NAMALWA (cell line): ENCODE results near the gene AOPEP.

Experiments used
- DNase-seq: peaks from one replicate; pipeline ENCODE4 v3.0.0-alpha.2; 2015; ENCODE audit warnings: low spot score

AOPEP gene

DNA sequence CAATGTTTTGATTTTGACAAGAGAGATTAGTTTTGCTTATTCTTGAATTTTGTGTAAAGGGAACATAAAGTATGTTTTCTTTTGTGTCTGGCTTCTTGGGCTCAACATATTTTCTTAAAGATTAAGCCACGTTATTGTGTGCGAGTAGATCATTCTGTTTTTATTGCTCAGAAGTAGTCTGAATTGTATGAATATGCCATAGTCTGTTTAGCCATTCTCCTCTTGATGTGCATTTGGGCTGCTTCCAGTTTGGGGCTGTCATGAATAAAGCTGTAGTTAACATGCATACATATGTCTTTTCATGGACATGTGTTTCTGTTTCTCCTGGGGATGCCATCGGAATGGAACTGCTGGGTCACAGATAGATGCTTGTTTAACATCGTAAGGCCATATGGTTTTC is 392.1 kb downstream of the AOPEP start:
- DNase-seq, result no peak

DNA sequence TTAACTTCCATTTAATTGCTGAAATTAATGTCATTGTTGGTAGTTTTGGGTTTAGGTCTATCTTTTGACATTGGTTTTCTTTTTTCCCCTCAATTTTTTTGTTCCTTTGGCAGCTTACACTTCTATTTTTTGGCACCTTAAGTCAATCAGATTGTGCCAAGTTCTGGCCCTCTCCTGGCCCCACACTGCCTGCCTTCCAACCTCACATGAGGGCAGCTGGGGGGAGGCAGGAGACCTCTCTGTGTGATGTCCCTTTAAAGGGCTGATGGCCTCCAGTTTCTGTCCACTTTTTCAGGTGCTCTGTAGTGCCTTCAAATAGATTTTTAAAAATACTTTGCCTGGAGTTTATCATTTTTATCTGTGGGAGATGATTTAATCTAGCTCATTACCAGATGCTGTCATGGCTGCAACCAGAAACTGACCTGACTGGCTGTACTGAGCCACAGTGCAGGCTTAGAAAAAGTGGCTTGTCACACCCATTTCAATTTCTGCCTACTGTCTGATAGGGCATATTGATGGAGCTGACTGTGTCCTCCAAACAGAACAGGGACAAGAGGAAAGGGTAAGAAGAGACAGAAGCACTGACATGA is 394.4 kb downstream of the AOPEP start:
- no peak for DNase-seq

DNA sequence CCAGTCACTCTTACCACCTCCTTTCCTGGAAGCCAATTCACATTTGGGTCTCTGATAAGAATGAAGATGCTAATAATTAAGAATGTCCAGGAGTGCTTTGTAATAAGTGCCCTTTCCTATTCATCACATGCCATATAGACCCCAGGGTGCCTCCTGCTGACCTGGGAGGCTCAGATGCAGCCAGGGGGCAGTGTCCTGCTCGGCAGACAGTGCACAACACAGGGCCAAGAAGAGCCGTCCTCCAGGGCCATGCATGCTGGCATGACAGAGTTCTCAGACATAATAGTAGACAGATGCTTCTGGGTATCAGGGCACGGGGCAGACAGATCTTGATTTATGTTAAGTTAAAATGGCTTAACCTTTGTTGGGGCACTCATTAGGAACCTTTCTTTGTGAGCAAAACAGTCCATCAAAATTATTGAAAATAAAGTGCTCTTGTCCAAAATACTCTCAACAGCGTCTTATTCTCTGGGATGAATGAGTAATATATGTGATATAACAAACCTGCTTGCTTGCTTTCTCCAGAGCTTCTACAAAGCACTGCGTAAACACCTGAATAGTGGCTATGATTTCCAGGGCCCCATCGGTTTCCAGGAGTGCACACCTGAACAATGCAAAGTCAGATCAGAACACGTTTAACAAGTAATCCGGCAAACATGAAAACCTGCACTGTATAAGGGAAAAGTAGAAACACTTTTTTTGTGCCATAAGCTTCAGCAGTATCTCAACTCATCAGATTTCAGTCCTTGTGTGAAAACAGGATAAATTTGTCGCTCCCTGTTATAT is 398.3 kb downstream of the AOPEP start:
- DNase-seq, result no peak

DNA sequence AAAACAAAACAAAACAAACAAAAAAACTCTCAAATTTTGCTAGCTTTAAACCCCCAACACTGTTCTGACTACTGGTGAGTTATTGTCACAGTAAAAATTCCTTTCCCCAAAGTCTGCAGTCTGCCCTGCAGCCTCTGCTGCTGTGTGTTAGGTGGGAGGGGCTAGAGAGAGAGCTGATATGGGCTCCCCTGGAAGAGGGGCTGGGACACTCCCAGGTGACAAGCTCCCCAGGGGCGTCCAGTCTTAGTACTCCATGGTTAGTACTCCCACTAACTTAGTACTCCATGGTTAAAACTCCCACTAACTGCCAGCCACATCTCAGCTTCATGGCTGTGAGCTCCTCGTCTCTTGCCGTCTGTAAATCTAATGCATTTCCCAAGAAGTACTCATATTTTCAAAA is 399.2 kb downstream of the AOPEP start:
- no peak for DNase-seq

DNA sequence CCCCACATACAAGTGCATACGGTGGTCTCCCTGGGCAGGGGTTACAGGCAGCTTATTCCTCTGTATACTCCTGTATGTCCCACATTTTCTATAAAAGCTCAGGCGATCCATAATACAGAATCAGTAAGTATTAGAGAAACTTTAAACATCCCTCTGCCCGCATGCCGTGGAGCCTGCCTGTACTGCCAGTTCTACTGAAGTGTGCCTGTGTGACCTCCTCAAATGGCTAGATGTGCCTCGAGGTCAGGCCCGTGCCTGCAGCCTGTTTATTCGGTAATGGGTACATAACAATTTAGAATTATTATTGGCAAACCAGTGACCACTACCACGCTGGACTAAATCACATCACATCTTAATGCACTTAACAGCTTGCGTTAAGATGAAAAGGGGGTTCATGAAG is 400.2 kb downstream of the AOPEP start:
- DNase-seq, result no peak

DNA sequence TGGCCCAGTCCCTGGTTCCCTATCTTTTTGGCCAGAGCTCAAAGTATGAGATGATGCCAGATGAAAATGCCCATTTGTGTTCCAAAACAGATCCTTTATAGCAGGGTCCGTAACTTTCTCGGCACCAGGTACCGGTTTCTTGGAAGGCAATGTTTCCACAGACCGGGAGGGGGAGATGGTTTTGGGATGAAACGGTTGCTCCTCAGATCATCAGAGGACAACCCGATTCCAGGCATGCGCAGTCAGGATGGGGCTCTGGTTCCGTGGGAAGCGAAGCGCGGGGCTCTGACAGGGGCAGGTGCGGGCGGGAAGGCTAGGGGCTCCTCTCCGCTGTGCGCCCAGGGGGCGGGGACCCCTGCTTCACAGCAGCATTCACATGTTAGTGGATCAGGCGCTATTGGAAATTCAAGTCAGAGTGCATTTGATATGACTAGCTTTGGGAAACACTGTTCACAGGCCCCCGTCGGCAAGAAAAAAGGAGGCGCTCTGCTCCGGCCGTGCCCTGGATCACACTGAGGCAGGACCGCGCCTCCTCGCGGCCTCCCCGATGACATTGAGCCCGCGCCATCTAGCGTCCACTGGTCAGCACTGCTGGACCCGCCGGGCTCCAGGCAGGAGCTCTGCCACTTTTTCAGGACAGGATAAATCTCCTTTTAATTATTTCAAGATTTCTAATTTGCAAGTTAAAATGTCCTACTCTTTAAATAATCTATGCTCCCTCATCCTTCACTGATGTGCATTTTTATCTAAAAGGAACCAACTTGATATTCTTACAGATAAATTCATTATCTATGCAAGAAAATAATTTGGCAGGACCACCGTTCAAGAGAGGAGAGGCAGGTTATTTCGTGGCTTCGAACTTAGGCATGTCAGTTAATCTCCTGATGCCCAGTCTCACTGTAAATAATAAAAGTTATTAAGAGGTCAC is 401.0 kb downstream of the AOPEP start:
- DNase-seq, result peak; percentile 44

DNA sequence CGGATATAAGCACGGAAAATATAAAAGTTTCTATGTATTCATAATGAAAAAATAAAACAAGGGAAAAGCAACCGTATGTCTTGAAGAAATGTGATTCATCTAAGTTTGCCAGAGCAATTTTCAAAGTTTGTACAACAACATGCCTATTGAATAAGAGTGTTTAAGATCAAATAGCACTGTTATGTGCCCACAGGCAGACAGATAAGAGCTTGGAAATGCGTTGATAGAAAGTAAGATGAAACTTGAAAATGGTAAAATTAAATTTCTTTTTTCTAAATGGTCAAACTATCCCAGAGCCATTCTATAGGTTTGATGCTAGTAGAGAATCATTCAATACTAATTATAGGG is 401.7 kb downstream of the AOPEP start:
- no peak for DNase-seq

DNA sequence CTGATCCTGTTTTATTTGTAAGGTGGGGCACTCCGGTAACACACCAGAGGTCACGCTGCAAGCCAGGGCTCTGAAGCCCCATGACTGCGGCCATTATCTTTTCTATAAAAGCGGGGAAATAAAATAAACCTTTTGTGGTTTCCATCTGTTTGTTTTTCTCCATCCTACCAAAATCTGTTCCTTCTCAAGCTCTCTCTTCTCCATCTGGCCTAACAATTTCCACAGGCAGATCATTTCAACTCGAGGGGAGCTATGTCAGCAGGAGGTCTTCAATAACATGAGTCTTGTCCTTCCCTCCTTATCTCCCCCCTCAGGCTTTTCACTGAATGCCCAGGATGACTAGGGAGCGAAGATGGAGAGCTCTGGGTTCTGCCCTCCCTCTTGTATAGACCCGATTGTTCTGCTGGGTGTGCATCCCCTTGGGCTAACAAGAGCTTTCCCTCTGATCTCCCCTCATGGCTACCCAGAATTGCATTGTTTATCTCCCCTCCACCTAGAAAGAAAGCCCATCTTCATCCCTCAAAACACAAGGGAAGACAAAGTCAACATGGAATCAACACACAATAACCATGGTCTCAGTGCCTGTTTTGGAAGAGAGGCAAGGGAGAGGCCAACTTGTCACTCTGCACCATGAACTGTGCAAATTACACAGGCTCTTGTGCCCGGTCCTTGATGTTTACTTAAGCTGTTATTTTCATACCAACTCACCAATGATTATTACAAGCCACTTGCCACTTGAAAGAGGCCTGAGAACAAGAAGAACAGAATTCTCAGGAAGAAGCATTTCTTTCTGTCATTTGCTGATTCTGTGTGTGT is 403.2 kb downstream of the AOPEP start:
- DNase-seq, result no peak

DNA sequence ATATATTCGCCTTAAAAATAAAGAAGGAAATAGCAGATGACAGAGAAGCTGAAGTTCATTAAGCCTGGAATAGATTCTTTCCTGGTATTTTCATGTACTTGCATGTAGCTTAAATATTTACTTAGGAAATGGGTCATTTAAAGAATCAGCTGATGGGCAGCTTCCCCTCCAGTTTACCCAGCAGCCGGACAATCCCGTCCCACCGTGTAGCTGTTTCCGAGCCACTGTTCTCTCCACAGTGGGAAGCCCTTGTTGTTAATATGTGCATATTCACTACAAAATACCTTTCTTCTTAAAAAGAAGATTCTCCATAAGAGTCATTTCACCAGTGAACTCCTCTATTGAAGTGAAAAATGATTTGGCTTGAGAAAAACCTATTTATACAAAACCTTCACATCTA is 404.0 kb downstream of the AOPEP start:
- no peak for DNase-seq

DNA sequence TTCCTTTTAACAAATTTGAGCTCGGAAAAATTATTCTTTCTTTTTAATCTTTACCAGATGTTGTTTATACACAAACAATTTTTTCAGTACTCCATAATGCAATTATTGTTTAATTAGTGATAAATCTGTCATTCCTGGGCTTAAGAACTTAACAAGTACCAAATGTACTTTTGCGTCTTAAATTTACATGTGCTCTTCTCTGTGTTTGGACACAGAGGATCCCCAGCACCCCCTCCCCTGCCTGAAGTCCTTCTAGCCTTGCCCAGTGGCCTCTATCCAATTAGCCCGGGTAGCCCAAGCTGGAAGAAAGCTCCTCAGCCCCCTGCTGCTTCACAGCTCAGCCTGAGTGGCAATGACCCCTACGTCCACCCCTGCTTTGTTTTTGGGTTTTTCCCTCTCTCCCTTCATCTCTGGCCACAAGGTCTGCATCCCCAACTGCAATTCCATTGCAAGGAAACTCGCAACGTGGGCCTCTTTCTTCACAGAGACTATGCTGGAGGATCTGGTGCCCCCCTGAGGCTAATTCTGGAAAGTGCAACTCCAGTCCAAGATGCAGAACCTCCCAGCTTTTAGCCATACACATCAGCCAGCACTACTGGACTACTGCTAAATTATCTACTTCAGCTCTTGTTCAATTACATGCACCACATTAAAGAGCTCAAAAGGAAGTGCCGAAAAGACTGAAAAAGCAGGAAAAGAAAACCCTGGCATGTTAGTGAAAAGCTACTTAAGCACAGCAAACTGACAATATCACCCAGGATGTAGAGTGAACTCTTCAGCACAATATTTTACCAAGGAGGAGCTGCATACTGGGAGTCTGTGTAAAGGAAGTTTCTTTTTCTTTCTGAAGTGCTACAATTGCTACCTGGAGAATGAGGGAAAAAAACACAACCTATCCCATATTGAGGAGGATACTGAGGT is 404.8 kb downstream of the AOPEP start:
- peak; percentile 72 for DNase-seq

DNA sequence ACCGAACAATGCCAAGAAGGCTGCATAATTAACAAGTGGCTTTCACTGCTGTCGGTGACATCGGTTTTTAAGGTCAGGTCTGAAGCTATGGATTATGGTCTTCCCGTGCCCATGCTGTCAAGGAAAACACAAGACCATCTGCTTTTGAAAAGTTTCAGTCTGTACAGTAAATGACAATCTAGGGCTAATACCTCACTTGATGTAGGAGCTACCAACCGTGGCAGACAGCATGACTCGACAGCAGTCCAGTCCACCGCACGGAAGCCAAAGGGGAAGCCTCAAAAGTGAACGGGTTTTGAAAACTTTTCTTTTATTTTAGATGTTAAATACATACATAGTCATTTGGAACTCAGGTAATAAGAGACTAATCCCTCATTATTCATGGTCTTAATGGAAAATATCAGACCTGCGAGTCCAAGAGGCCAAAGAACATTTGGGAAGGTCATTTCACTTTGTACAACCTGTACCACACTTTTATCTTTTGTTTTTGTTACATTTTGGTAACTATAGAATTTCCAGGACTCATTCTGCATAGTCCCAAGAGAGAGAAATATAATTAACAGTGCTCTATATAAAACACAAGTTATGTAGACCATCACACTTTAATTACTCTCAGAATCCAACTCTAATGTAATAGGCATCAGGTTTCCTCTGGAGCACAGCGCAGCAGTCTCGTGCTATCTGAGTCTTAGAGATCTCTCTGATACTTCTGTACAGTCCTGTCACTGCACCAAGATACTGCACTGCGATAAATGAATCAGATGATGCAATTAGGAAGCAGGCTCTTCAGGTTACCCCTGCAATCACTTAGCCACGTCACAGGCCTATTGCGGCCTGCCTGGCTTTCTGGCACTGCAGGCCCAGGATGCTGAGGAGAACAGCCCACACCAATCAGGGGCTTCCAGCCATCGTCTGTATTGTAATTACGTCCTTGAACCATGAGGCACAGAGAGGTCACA is 406.1 kb downstream of the AOPEP start:
- no peak for DNase-seq

DNA sequence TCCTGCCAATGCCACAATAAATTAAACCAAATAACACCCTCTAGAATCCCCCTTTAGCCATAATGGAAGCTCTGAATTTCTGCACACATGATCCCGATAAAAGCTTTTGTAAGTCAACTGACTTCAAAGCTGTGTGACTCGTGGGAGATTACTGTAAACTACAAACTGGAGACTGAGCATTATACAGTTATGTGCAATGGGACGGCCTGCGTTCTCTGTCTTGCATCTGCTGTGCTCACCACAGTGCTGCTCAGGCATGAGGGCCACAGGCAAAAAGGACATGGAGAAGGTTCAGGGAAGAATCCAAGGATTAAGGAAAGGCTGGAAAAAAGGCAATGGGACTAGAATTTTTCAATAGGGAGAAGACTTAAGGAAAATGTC is 406.8 kb downstream of the AOPEP start:
- DNase-seq, result no peak

DNA sequence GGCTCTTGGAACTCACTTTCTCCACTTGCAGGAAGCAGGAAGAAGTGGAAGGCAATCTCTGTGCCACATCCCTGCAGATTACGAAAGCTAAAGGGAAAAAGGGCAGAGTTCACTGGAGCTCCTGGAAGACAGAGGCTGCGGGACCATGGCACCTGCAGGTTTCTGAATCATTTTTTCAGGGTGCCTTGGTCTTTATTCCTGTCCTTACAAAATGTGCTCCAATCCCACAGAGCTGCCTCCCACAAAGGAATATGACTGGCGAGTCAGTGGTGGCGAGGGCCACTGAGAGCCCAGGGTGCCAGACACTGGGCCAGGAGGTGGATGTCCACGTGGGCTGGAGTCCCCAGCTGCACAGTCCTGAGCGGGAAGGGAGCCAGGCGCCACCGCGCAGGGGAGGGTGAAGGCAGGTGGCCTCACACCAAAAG is 408.0 kb downstream of the AOPEP start:
- DNase-seq, result no peak

DNA sequence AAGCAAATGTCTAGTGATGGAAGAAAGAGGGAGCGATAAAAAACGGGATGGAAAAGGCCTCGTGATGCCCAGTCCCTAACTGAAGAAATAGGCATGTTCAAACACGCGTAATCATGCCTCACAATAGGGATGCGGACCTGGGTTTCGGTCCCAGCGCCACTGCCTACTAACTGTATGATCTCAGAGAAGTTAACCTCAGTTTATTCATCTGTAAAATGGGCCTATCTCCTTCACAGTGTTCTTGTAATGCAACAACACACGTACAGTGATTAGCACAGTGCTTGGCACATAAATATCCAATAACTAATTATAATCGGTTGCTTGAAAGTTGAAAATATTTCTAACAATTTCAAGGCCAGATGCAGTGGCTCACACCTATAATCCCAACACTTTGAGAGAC is 409.3 kb downstream of the AOPEP start:
- DNase-seq, result no peak
